PC-9 (cell line): ENCODE measurements around the gene GCDH. TPM values are rescaled to one million over a fixed set of nuclear protein-coding genes. Genes with fewer than 3 reads are reported as not detected.
"Not testable (repeated sequence)": the region's sequence is repeated elsewhere in the genome, so short reads cannot be mapped to it uniquely, and the experiment has no call there.

ENCODE experiments used
- BruUV-seq: library from RNA; stranded (reverse); fragments of 400-500 nt; replicated peaks from 2 replicates; lab custom pipeline; 2021; lab: Mats Ljungman, UMichigan
- CTCF ChIA-PET: fragments of 300-600 bp; sonication (Branson Sonifier 250); formaldehyde crosslinking; loops from one replicate; lab custom pipeline; 2022; ENCODE audit warnings: antibody characterized with exemption; lab: Charles Lee
- POLR2A ChIA-PET: fragments of 300-600 bp; sonication (Branson Sonifier 250); formaldehyde crosslinking; loops from one replicate; lab custom pipeline; 2022; ENCODE audit warnings: antibody characterized with exemption; ENCODE audit not compliant: unreplicated experiment; lab: Charles Lee
- DNase-seq, 2 experiments: peaks; one replicate each; pipeline versions ENCODE4 v3.0.0 to v3.0.0-alpha.2; 2015 to 2022; ENCODE audit warnings: mixed read lengths in 1 of 2
- H2AFZ ChIP-seq: fragments of 200-600 bp; sonication (generic); 2 replicates; pipeline ENCODE4 v1.8.1; 2017; ENCODE audit warnings: antibody characterized with exemption
- H3F3A ChIP-seq: fragments of 200-600 bp; sonication (generic); 2 replicates; pipeline ENCODE4 v1.8.1; 2017; ENCODE audit warnings: antibody characterized with exemption, mild to moderate bottlenecking, low read depth; ENCODE audit not compliant: insufficient read depth
- H3K27ac ChIP-seq: fragments of 200-600 bp; sonication (generic); 2 replicates; pipeline ENCODE4 v1.6.1; 2016; ENCODE audit warnings: mixed run types
- H3K27me3 ChIP-seq: fragments of 200-600 bp; sonication (generic); 2 replicates; pipeline ENCODE4 v1.6.1; 2016; ENCODE audit warnings: low read depth, mixed run types; ENCODE audit not compliant: insufficient read depth
- H3K36me3 ChIP-seq: fragments of 200-600 bp; sonication (generic); 2 replicates; pipeline ENCODE4 v1.6.1; 2016; ENCODE audit warnings: low read depth, mixed run types
- H3K4me1 ChIP-seq: fragments of 200-600 bp; sonication (generic); replicated peaks from 2 replicates; pipeline ENCODE4 v1.6.1; 2016; ENCODE audit warnings: mixed run types; ENCODE audit not compliant: insufficient read depth
- H3K4me2 ChIP-seq: fragments of 200-600 bp; sonication (generic); 2 replicates; pipeline ENCODE4 v1.6.1; 2017; ENCODE audit warnings: mixed run types
- H3K4me3 ChIP-seq: fragments of 200-600 bp; sonication (generic); 2 replicates; pipeline ENCODE4 v1.6.1; 2016; ENCODE audit warnings: mixed run types
- H3K79me2 ChIP-seq: fragments of 200-600 bp; sonication (generic); 2 replicates; pipeline ENCODE4 v1.6.1; 2017; ENCODE audit warnings: low read depth, mixed run types
- H3K9me2 ChIP-seq: fragments of 200-600 bp; sonication (generic); 2 replicates; pipeline ENCODE4 v1.8.1; 2017; ENCODE audit warnings: mild to moderate bottlenecking; ENCODE audit not compliant: insufficient read depth
- H3K9me3 ChIP-seq: fragments of 200-600 bp; sonication (generic); 2 replicates; pipeline ENCODE4 v1.8.1; 2016; ENCODE audit warnings: low read depth; ENCODE audit not compliant: insufficient read depth
- H4K20me1 ChIP-seq: fragments of 200-600 bp; sonication (generic); 2 replicates; pipeline ENCODE4 v1.8.1; 2017; ENCODE audit not compliant: insufficient read depth
- EZH2 ChIP-seq: fragments of 200-600 bp; sonication (generic); IDR thresholded peaks from 2 replicates; pipeline ENCODE4 v1.8.0; 2017; ENCODE audit warnings: antibody characterized with exemption, low read depth
- intact Hi-C: fragments of 100-400 bp; cut with micrococcal nuclease; formaldehyde crosslinking; loops from one replicate; pipeline ENCODE4 v1.10.0; 2022; ENCODE audit not compliant: unreplicated experiment
- total RNA-seq: library from RNA; stranded (reverse); gene quantifications from 2 replicates; pipeline ENCODE4 v1.2.3, GENCODE V29; 2021
- TF ChIP-seq, protein P1 (sequence below): fragments of 200-600 bp; sonication (generic); conservative IDR thresholded peaks from 2 replicates; pipeline ENCODE4 v1.6.1; 2017; ENCODE audit warnings: mixed run types, antibody characterized with exemption, mild to moderate bottlenecking, moderate library complexity

GCDH gene
- total RNA-seq, 1 experiment from 2014 or later = 23.2 TPM

DNA sequence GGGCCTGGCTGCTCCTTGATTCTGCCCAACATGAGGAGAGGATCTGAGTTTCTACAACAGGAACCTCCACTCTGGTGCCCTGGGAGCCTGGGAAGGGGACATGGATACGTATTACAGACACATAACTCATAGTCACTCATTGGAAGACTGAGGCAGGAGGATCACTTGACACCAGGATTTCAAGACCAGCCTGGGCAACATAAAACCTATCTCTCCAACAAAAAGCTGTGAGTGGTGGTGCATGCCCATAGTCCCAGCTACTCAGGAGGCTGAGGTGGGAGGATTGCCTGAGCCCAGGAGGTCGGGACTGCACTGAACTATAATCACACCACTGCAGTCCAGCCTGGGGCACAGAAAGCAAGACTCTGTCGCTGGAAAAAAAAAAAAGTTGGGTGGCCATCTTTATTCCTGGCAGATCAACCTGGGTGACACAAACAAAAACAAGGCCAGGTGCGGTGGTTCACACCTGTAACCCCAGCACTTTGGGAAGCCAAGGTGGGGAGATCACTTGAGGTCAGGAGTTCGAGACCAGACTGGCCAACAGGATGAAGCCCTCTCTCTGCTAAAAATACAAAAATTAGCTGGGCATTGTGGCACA is 2.9 kb upstream of the GCDH start:
- peaks cover 6% of the 10 kb centered on the region; the same call in 1 of the 2 replicates for H3F3A ChIP-seq
- no peaks in the 10 kb centered on the region for H4K20me1 ChIP-seq
- H3K36me3 ChIP-seq = no peaks in the 10 kb centered on the region
- POLR2A ChIA-PET = no interaction called here
- no TSS peak for BruUV-seq
- peaks cover 11% of the 10 kb centered on the region; the same call in 1 of the 2 replicates for H3K9me3 ChIP-seq
- peaks cover 11% of the 10 kb centered on the region for H3K4me1 ChIP-seq
- intact Hi-C loops = no loop called here
- no peaks in the 10 kb centered on the region for H3K9me2 ChIP-seq
- H2AFZ ChIP-seq = no peak overlapping the region
- no peaks in the 10 kb centered on the region for H3K27me3 ChIP-seq
- no peak overlapping the region for H3K4me3 ChIP-seq
- H3K27ac ChIP-seq = no peak overlapping the region
- CTCF ChIA-PET = interaction anchor here (0.5 kb wide), 1 partner anchor 28 kb away, joined by 6 read pairs; no protein-coding TSS in a partner anchor
- TF ChIP-seq, protein P1, sequence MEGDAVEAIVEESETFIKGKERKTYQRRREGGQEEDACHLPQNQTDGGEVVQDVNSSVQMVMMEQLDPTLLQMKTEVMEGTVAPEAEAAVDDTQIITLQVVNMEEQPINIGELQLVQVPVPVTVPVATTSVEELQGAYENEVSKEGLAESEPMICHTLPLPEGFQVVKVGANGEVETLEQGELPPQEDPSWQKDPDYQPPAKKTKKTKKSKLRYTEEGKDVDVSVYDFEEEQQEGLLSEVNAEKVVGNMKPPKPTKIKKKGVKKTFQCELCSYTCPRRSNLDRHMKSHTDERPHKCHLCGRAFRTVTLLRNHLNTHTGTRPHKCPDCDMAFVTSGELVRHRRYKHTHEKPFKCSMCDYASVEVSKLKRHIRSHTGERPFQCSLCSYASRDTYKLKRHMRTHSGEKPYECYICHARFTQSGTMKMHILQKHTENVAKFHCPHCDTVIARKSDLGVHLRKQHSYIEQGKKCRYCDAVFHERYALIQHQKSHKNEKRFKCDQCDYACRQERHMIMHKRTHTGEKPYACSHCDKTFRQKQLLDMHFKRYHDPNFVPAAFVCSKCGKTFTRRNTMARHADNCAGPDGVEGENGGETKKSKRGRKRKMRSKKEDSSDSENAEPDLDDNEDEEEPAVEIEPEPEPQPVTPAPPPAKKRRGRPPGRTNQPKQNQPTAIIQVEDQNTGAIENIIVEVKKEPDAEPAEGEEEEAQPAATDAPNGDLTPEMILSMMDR = no peak
- TF ChIP-seq EZH2 = no peak
- DNase-seq = peak in 1 of 2 experiments; percentile 5
- H3K4me2 ChIP-seq = no peak overlapping the region
- peaks cover 18% of the 10 kb centered on the region for H3K79me2 ChIP-seq

- DNase-seq, H3K27me3 ChIP-seq, H3K9me3 ChIP-seq, H3K36me3 ChIP-seq, H3F3A ChIP-seq, H4K20me1 ChIP-seq, H3K27ac ChIP-seq, H3K9me2 ChIP-seq, BruUV-seq, H3K4me1 ChIP-seq: not testable (repeated sequence)
- CTCF ChIA-PET = interaction anchor here (0.7 to 1.1 kb wide), 2 partner anchors 43 to 75 kb away, joined by 3 to 4 read pairs; no protein-coding TSS in a partner anchor
- Histone ChIP-seq H3K4me2 (peak overlapping the region; percentile 77), H3K79me2 (peaks cover 18% of the 10 kb centered on the region), H2AFZ (peak overlapping the region; percentile 49; the same call in 1 of the 2 replicates), H3K4me3 (peak overlapping the region; percentile 85; the same call in 1 of the 2 replicates)
- intact Hi-C loops = loop anchor here (2.0 kb wide), 2 partner anchors 28 to 48 kb away; partner anchors contain the start of genes CALR and SYCE2
- POLR2A ChIA-PET = interaction anchor here (0.5 to 1.0 kb wide), 9 partner anchors 9 to 965 kb away, joined by 3 to 15 read pairs (median 5); partner anchors contain the start of genes CALR, DNASE2 and ZNF700
Measured at GRCh38 chr19:12890299-12890786, 617 bp upstream of the GCDH start.

DNA sequence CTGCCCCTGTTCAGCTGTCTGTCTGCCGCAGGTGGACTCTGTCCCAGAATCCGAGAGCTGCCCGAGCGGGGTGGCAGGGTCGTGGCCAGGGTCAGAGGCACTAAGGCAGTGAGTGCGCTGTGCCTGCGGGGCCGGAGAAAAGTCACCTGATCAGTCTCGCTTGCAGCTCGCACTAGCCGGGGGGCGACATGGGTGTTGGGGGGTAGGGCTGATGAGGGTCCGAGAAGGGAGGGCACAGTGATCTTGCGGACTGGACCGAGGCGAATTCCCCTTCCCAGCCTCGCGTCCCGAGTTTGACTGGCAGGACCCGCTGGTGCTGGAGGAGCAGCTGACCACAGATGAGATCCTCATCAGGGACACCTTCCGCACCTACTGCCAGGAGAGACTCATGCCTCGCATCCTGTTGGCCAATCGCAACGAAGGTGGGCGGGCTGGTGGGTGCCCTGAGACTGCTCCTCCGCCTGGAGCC is 627 bp downstream of the GCDH start:
- Histone ChIP-seq H3K27me3 (no peaks in the 10 kb centered on the region), H3K4me1 (peaks cover 8% of the 10 kb centered on the region), H3K27ac (no peak overlapping the region), H3K4me3 (peak overlapping the region; percentile 85), H4K20me1 (no peaks in the 10 kb centered on the region), H3K36me3 (no peaks in the 10 kb centered on the region), H3K9me3 (no peaks in the 10 kb centered on the region), H2AFZ (peak overlapping the region; percentile 81), H3F3A (no peaks in the 10 kb centered on the region), H3K79me2 (peaks cover 18% of the 10 kb centered on the region), H3K9me2 (no peaks in the 10 kb centered on the region), H3K4me2 (peak overlapping the region; percentile 97)
- no peak for DNase-seq
- CTCF ChIA-PET = interaction anchor here (0.9 to 1.1 kb wide), 2 partner anchors 44 to 125 kb away, joined by 3 to 5 read pairs; no protein-coding TSS in a partner anchor
- POLR2A ChIA-PET = interaction anchor here (0.6 to 1.0 kb wide), 3 partner anchors 29 to 256 kb away, joined by 3 to 15 read pairs (median 11); partner anchors contain the start of gene FARSA
- TSS peak; percentile 33 for BruUV-seq
- intact Hi-C loops = loop anchor here (2.0 kb wide), 2 partner anchors 27 to 47 kb away; partner anchors contain the start of genes CALR and SYCE2
- no peak for TF ChIP-seq EZH2
- TF ChIP-seq, protein P1 = no peak
